K562 (cell line): ENCODE measurements around the gene SLC2A10. TPM values are rescaled to one million over a fixed set of nuclear protein-coding genes. Genes with fewer than 3 reads are reported as not detected.
A peak's percentile ranks its signal among the peaks of the same experiment; 100 is the strongest.

Experiments
- ATF1 ChIP-seq, 2 experiments: fragments of 450-650 bp in 1 of 2; IDR thresholded peaks; 2 replicates each; pipeline ENCODE4 v1.6.1; 2016; ENCODE audit warnings: missing compliant biosample characterization in 1 of 2, missing genetic modification characterization in 1 of 2
- HNRNPK ChIP-seq: fragments of 200-400 bp; formaldehyde crosslinking; IDR thresholded peaks from one replicate; pipeline ENCODE4 v1.6.1; 2018; ENCODE audit warnings: mild to moderate bottlenecking, low read depth, low read length; ENCODE audit not compliant: poor library complexity, severe bottlenecking
- IRF1 ChIP-seq: sonication (generic); formaldehyde crosslinking; IDR thresholded peaks from 2 replicates; pipeline ENCODE4 v1.8.0; 2022; ENCODE audit warnings: missing genetic modification reagents, mild to moderate bottlenecking, borderline replicate concordance
- KLF16 ChIP-seq: IDR thresholded peaks from 2 replicates; pipeline ENCODE4 v1.6.1; 2016; ENCODE audit warnings: antibody characterized with exemption
- RAD51 ChIP-seq: fragments of 450-650 bp; IDR thresholded peaks from 2 replicates; pipeline ENCODE4 v1.7.1; 2016; ENCODE audit warnings: low read depth, mild to moderate bottlenecking, borderline replicate concordance
- RERE ChIP-seq: sonication (generic); formaldehyde crosslinking; IDR thresholded peaks from 2 replicates; pipeline ENCODE4 v1.8.0; 2023; ENCODE audit warnings: missing genetic modification reagents, mild to moderate bottlenecking, borderline replicate concordance
- SETDB1 ChIP-seq: IDR thresholded peaks from one replicate; pipeline ENCODE4 v1.6.1; 2012; ENCODE audit warnings: low read length, control low read depth, inconsistent platforms
- ZBTB34 ChIP-seq: fragments of 250-450 bp; sonication (Bioruptor Pico); IDR thresholded peaks from 2 replicates; pipeline ENCODE4 v1.8.0; 2021; ENCODE audit warnings: mild to moderate bottlenecking, moderate library complexity
- ZKSCAN8 ChIP-seq: fragments of 200-800 bp; sonication (Bioruptor generic); IDR thresholded peaks from 2 replicates; pipeline ENCODE4 v1.6.1; 2016; ENCODE audit warnings: missing genetic modification characterization, missing compliant biosample characterization
- ZNF165 ChIP-seq: fragments of 250-450 bp; sonication (Bioruptor Pico); IDR thresholded peaks from 2 replicates; pipeline ENCODE4 v1.4.0; 2020; ENCODE audit warnings: borderline replicate concordance
- ZNF224 ChIP-seq: sonication (generic); formaldehyde crosslinking; IDR thresholded peaks from 2 replicates; pipeline ENCODE4 v1.8.0; 2022; ENCODE audit warnings: mild to moderate bottlenecking, missing genetic modification reagents
- ZNF316 ChIP-seq: fragments of 450-650 bp; IDR thresholded peaks from 2 replicates; pipeline ENCODE4 v1.6.1; 2016
- ZNF699 ChIP-seq: fragments of 250-450 bp; sonication (Bioruptor Pico); IDR thresholded peaks from 2 replicates; pipeline ENCODE4 v1.8.0; 2021; ENCODE audit warnings: mild to moderate bottlenecking, moderate library complexity; ENCODE audit not compliant: insufficient replicate concordance
- ZSCAN29 ChIP-seq: fragments of 450-650 bp; IDR thresholded peaks from 2 replicates; pipeline ENCODE4 v1.6.1; 2017
- polyA plus RNA-seq, 8 experiments: library from polyadenylated mRNA; depleted of rRNA in 4 of 8; stranded (reverse) in 5 of 8; unstranded in 3 of 8; fragments of >200 nt; fragmentation: Nextera tagmentation in 2 of 8; fragmentation: Illumina TruSeq in 1 of 8; extraction: Ambion mirVana in 2 of 8; extraction: Trizol in 1 of 8; gene quantifications; 2 replicates each; pipeline versions ENCODE4 v1.2.1 to v1.2.3, GENCODE V29; 2011 to 2014; ENCODE audit warnings: inconsistent platforms in 1 of 8, missing spikeins in 1 of 8
- total RNA-seq, 7 experiments: library from RNA; depleted of rRNA in 6 of 7; stranded (reverse); fragments of >200 nt in 6 of 7; fragmentation: Illumina TruSeq in 2 of 7; extraction: Trizol in 2 of 7; gene quantifications; 2 replicates each; pipeline versions ENCODE4 v1.2.1 to v1.2.3, GENCODE V29; 2011 to 2021; ENCODE audit warnings: low replicate concordance in 1 of 7
- TF ChIP-seq, protein P1 (sequence below): sonication (generic); formaldehyde crosslinking; IDR thresholded peaks from 2 replicates; pipeline ENCODE4 v1.8.1; 2023; ENCODE audit warnings: mild to moderate bottlenecking, missing genetic modification reagents
- TF ChIP-seq, protein P2 (sequence below), 2 experiments: IDR thresholded peaks in 1 of 2; conservative IDR thresholded peaks in 1 of 2; 2 replicates each; pipeline ENCODE4 v1.6.1; 2016; ENCODE audit warnings: low read depth in 2 of 2, mild to moderate bottlenecking in 1 of 2, missing compliant biosample characterization in 1 of 2, missing genetic modification characterization in 1 of 2, moderate library complexity in 1 of 2

Gene SLC2A10
- total and polyA plus RNA-seq, 9 of the 15 experiments (the other 6 are each of a cell fraction or from before 2014, with no cell fraction given): 0.01 to 1.8 (median 0.10) TPM

DNA sequence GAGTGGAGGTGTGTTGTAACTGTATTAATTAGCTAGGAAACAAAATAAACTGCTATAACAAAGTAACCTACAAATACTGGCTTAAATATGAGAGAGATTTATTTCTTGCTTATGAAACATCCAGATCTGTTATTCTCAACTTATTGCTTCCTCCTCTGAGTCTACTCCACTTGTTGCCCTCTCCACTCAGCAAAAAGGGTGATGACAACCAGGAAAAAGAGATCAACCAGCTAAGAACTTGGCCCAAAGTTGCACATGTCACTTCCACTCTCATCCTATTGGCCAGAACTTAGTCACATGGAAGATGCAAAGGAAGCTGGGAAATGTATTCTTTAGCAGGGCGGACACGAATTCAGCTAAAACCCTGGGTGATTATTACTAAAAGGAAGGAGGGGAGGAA lies 15.0 kb upstream of the SLC2A10 start (continued):
- TF ChIP-seq IRF1 (CRISPR knock-in tag) (no peak), ZKSCAN8 (CRISPR knock-in tag) (0 out of 2 replicates have a peak, but pooled peaks have one; percentile 54), KLF16 (no peak), ZNF316 (peak; percentile 55), ZBTB34 (CRISPR knock-in tag) (no peak), HNRNPK (no peak), SETDB1 (no peak), ZNF165 (CRISPR knock-in tag) (no peak), ZNF699 (CRISPR knock-in tag) (no peak), ZNF224 (CRISPR knock-in tag) (no peak), ZSCAN29 (no peak), RAD51 (peak; percentile 85), ATF1 (CRISPR knock-in tag; IDR thresholded peaks at IDR 0.05) (no peak), ATF1 (tag; IDR thresholded peaks at IDR 0.05) (peak; percentile 35; the same call in 1 of the 2 replicates), RERE (CRISPR knock-in tag) (no peak)
- TF ChIP-seq, protein P1, sequence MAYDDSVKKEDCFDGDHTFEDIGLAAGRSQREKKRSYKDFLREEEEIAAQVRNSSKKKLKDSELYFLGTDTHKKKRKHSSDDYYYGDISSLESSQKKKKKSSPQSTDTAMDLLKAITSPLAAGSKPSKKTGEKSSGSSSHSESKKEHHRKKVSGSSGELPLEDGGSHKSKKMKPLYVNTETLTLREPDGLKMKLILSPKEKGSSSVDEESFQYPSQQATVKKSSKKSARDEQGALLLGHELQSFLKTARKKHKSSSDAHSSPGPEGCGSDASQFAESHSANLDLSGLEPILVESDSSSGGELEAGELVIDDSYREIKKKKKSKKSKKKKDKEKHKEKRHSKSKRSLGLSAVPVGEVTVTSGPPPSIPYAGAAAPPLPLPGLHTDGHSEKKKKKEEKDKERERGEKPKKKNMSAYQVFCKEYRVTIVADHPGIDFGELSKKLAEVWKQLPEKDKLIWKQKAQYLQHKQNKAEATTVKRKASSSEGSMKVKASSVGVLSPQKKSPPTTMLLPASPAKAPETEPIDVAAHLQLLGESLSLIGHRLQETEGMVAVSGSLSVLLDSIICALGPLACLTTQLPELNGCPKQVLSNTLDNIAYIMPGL (CRISPR knock-in tag): no peak
- TF ChIP-seq, protein P2, sequence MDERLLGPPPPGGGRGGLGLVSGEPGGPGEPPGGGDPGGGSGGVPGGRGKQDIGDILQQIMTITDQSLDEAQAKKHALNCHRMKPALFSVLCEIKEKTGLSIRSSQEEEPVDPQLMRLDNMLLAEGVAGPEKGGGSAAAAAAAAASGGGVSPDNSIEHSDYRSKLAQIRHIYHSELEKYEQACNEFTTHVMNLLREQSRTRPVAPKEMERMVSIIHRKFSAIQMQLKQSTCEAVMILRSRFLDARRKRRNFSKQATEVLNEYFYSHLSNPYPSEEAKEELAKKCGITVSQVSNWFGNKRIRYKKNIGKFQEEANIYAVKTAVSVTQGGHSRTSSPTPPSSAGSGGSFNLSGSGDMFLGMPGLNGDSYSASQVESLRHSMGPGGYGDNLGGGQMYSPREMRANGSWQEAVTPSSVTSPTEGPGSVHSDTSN (CRISPR knock-in tag; IDR thresholded peaks at IDR 0.05; ENCODE audit: low read depth): no peak
- TF ChIP-seq, protein P2 (tag; conservative IDR thresholded peaks at IDR 0.05; ENCODE audit: low read depth): peak; percentile 71
